OCI-LY1 (cell line): ENCODE results near the gene STK39.

Experiments used
- H2AFZ ChIP-seq: fragments of 200-600 bp; sonication (generic), shearing (Covaris generic); 2 replicates; pipeline ENCODE4 v1.6.0; 2014; ENCODE audit warnings: antibody characterized with exemption, mild to moderate bottlenecking, low read length
- H3F3A ChIP-seq: fragments of 200-600 bp; sonication (generic), shearing (Covaris generic); 2 replicates; pipeline ENCODE4 v1.6.0; 2014; ENCODE audit warnings: mild to moderate bottlenecking, antibody characterized with exemption, low read length, moderate library complexity; ENCODE audit not compliant: insufficient read depth
- H3K27ac ChIP-seq: fragments of 200-600 bp; sonication (generic); 2 replicates; pipeline ENCODE4 v1.5.1; 2014; ENCODE audit warnings: low read length, mixed run types, mild to moderate bottlenecking, low read depth; ENCODE audit not compliant: poor library complexity, severe bottlenecking
- H3K27me3 ChIP-seq: fragments of 200-600 bp; sonication (generic); 2 replicates; pipeline ENCODE4 v1.6.0; 2014; ENCODE audit warnings: antibody characterized with exemption, mild to moderate bottlenecking, low read length, moderate library complexity; ENCODE audit not compliant: insufficient read depth
- H3K36me3 ChIP-seq: fragments of 200-600 bp; sonication (generic); 2 replicates; pipeline ENCODE4 v1.6.1; 2014; ENCODE audit warnings: mild to moderate bottlenecking, antibody characterized with exemption, low read length, moderate library complexity, mixed read lengths; ENCODE audit not compliant: insufficient read depth
- H3K4me1 ChIP-seq: fragments of 200-600 bp; sonication (generic); 2 replicates; pipeline ENCODE4 v1.5.1; 2014; ENCODE audit warnings: mild to moderate bottlenecking, low read length, moderate library complexity; ENCODE audit not compliant: insufficient read depth, severe bottlenecking
- H3K4me2 ChIP-seq: fragments of 200-600 bp; sonication (generic), shearing (Covaris generic); 2 replicates; pipeline ENCODE4 v1.6.1; 2014; ENCODE audit warnings: low read length
- H3K4me3 ChIP-seq: fragments of 200-600 bp; sonication (generic); 2 replicates; pipeline ENCODE4 v1.5.1; 2014; ENCODE audit warnings: low read length, low read depth, mild to moderate bottlenecking, mixed read lengths; ENCODE audit not compliant: poor library complexity, severe bottlenecking
- H3K79me2 ChIP-seq: fragments of 200-600 bp; shearing (Covaris generic); 2 replicates; pipeline ENCODE4 v1.6.1; 2016; ENCODE audit warnings: mixed run types, low read length, mixed read lengths; ENCODE audit not compliant: insufficient read depth
- H3K9ac ChIP-seq: fragments of 200-600 bp; sonication (generic), shearing (Covaris generic); 2 replicates; pipeline ENCODE4 v1.6.1; 2014; ENCODE audit warnings: mild to moderate bottlenecking, low read length, mixed read lengths
- H3K9me2 ChIP-seq: fragments of 200-600 bp; sonication (generic), shearing (Covaris generic); 2 replicates; pipeline ENCODE4 v1.6.1; 2014; ENCODE audit warnings: low read depth, mild to moderate bottlenecking, low read length, mixed read lengths
- H3K9me3 ChIP-seq: fragments of 200-600 bp; shearing (Covaris generic); 2 replicates; pipeline ENCODE4 v1.6.1; 2014; ENCODE audit warnings: low read length, mixed read lengths
- H4K20me1 ChIP-seq: fragments of 200-600 bp; sonication (generic), shearing (Covaris generic); 2 replicates; pipeline ENCODE4 v1.6.0; 2016; ENCODE audit warnings: mild to moderate bottlenecking, low read length; ENCODE audit not compliant: insufficient read depth
- CTCF ChIP-seq: fragments of 200-600 bp; sonication (generic), shearing (Covaris generic); IDR thresholded peaks from 2 replicates; pipeline ENCODE4 v1.5.1; 2017; ENCODE audit warnings: mild to moderate bottlenecking, antibody characterized with exemption, low read length, moderate library complexity, mixed read lengths
- EZH2 ChIP-seq: fragments of 200-600 bp; sonication (generic), shearing (Covaris generic); IDR thresholded peaks from 2 replicates; pipeline ENCODE4 v1.8.0; 2017; ENCODE audit warnings: borderline replicate concordance, mixed run types, mild to moderate bottlenecking, antibody characterized with exemption, low read length, moderate library complexity, mixed read lengths

Gene STK39

GRCh38 chr2:167955264-167955906 is 292.0 kb downstream of the STK39 start:
- no peaks in the 10 kb centered on the region for H3K27me3 ChIP-seq
- no peaks in the 10 kb centered on the region for H3K9me2 ChIP-seq
- no peaks in the 10 kb centered on the region for H3K79me2 ChIP-seq
- no peak overlapping the region for H3K27ac ChIP-seq
- no peak overlapping the region for H3K9ac ChIP-seq
- H3K4me2 ChIP-seq, result no peak overlapping the region
- no peak overlapping the region for H3K4me3 ChIP-seq
- TF ChIP-seq CTCF (no peak), EZH2 (no peak)
- no peaks in the 10 kb centered on the region for H3K4me1 ChIP-seq
- H3K36me3 ChIP-seq, result 0 out of 2 replicates have a peak, but pooled peaks cover 3% of the 10 kb centered on the region
- H3K9me3 ChIP-seq, result no peaks in the 10 kb centered on the region
- no peaks in the 10 kb centered on the region for H3F3A ChIP-seq
- H4K20me1 ChIP-seq, result no peaks in the 10 kb centered on the region
- H2AFZ ChIP-seq, result no peak overlapping the region

- Histone ChIP-seq H3K9ac (no peak overlapping the region), H3F3A (no peaks in the 10 kb centered on the region), H2AFZ (no peak overlapping the region), H3K4me3 (no peak overlapping the region), H3K4me1 (no peaks in the 10 kb centered on the region), H3K27ac (no peak overlapping the region), H3K79me2 (no peaks in the 10 kb centered on the region), H3K9me3 (no peaks in the 10 kb centered on the region), H3K36me3 (0 out of 2 replicates have a peak, but pooled peaks cover 3% of the 10 kb centered on the region), H4K20me1 (no peaks in the 10 kb centered on the region), H3K4me2 (no peak overlapping the region), H3K27me3 (no peaks in the 10 kb centered on the region), H3K9me2 (no peaks in the 10 kb centered on the region)
- no peak for TF ChIP-seq EZH2
- TF ChIP-seq CTCF, result no peak
These were observed 292.9 kb downstream of the STK39 start for GRCh38 chr2:167954495-167954894.

GRCh38 chr2:167953776-167954175 is 293.6 kb downstream of the STK39 start:
- H3K27ac ChIP-seq, result no peak overlapping the region
- no peak overlapping the region for H3K4me3 ChIP-seq
- no peak overlapping the region for H3K4me2 ChIP-seq
- no peaks in the 10 kb centered on the region for H3K4me1 ChIP-seq
- H4K20me1 ChIP-seq, result no peaks in the 10 kb centered on the region
- H3K79me2 ChIP-seq, result no peaks in the 10 kb centered on the region
- no peaks in the 10 kb centered on the region for H3K9me3 ChIP-seq
- H3F3A ChIP-seq, result no peaks in the 10 kb centered on the region
- 0 out of 2 replicates have a peak, but pooled peaks cover 3% of the 10 kb centered on the region for H3K36me3 ChIP-seq
- H3K9me2 ChIP-seq, result no peaks in the 10 kb centered on the region
- H2AFZ ChIP-seq, result no peak overlapping the region
- no peaks in the 10 kb centered on the region for H3K27me3 ChIP-seq
- H3K9ac ChIP-seq, result no peak overlapping the region
- TF ChIP-seq EZH2, result no peak
- no peak for TF ChIP-seq CTCF
